Rectal smooth muscle tissue (tissue), 1 donor: ENCODE measurements around the gene ZIC2.

Experiments used
- H3K27ac ChIP-seq: one replicate; pipeline ENCODE4 v1.7.0; 2013; ENCODE audit warnings: low read depth, low read length, inconsistent platforms
- H3K27me3 ChIP-seq: one replicate; pipeline ENCODE4 v1.7.0; 2013; ENCODE audit warnings: low read length; ENCODE audit not compliant: control insufficient read depth, insufficient read depth
- H3K36me3 ChIP-seq: one replicate; pipeline ENCODE4 v1.7.0; 2013; ENCODE audit warnings: low read length; ENCODE audit not compliant: control insufficient read depth, insufficient read depth
- H3K4me1 ChIP-seq: one replicate; pipeline ENCODE4 v1.7.0; 2013; ENCODE audit warnings: low read length; ENCODE audit not compliant: control insufficient read depth, insufficient read depth
- H3K4me3 ChIP-seq: one replicate; pipeline ENCODE4 v1.7.0; 2013; ENCODE audit warnings: low read length
- H3K9ac ChIP-seq: one replicate; pipeline ENCODE4 v1.7.0; 2013; ENCODE audit warnings: low read length

ZIC2 gene

GRCh38 chr13:99963816-99964339 lies 17.7 kb upstream of the ZIC2 start:
- Histone ChIP-seq H3K4me3 (no peak overlapping the region), H3K27ac (no peak overlapping the region), H3K27me3 (peaks cover 49% of the 10 kb centered on the region), H3K4me1 (no peaks in the 10 kb centered on the region), H3K9ac (no peak overlapping the region), H3K36me3 (no peaks in the 10 kb centered on the region)

GRCh38 chr13:99965329-99966000 lies 16.1 kb upstream of the ZIC2 start:
- no peaks in the 10 kb centered on the region for H3K36me3 ChIP-seq
- H3K27me3 ChIP-seq: peaks cover 43% of the 10 kb centered on the region
- no peaks in the 10 kb centered on the region for H3K4me1 ChIP-seq
- H3K4me3 ChIP-seq: no peak overlapping the region
- no peak overlapping the region for H3K27ac ChIP-seq
- no peak overlapping the region for H3K9ac ChIP-seq

DNA sequence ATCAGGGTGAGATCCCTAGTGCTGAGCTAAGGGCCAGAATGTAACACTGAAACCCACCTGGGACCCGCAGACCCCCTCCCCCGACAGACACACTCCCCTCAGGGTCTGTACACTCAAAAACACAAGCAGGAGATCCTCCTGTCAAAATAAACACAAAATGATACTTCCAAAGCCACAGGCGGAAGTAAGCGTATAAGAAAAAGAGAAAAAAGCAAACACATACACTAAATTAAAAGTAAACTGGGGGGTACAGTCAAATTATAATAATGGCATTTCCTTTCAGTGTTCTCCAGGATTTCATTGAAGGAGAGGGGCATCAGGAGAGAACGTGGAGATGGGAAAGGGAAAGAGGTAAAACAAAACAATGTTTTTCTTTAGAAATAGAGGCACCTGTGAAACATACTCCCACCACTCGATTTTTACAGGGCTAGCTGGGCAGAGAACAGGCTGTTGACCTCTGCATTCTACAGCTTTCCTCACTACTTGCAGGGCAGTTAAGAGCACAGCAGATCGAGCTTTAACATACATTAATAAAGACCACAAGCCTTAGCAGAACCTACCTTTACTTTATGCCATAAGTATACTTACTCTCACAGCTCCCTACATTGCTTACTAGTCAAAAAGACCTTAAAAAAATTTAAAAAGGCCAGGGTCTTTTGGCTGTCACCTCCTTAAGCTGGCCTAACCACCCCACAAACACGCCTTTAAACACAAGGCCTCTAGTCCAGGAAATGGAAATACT lies 15.3 kb upstream of the ZIC2 start:
- H3K27me3 ChIP-seq: peaks cover 38% of the 10 kb centered on the region
- no peak overlapping the region for H3K9ac ChIP-seq
- H3K4me1 ChIP-seq: no peaks in the 10 kb centered on the region
- H3K4me3 ChIP-seq: no peak overlapping the region
- no peaks in the 10 kb centered on the region for H3K36me3 ChIP-seq
- H3K27ac ChIP-seq: no peak overlapping the region

DNA sequence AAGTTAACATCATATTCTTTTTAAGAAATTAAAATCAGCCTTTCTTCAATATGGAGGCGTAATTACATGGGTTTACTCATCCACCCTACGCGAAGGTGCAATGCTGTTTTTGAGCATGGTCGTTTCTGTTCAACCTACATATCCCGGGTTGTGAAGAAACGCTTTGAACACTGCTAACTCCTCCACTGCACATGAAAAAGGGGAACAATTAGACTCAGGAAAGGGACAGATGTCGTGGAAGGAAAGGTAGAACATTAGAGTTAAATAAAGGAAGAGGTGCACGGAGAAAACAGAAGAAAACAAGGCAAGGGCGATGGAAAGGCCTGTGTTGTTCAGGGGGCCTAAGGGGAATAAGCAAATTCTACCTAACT lies 14.1 kb upstream of the ZIC2 start:
- peaks cover 43% of the 10 kb centered on the region for H3K27me3 ChIP-seq

DNA sequence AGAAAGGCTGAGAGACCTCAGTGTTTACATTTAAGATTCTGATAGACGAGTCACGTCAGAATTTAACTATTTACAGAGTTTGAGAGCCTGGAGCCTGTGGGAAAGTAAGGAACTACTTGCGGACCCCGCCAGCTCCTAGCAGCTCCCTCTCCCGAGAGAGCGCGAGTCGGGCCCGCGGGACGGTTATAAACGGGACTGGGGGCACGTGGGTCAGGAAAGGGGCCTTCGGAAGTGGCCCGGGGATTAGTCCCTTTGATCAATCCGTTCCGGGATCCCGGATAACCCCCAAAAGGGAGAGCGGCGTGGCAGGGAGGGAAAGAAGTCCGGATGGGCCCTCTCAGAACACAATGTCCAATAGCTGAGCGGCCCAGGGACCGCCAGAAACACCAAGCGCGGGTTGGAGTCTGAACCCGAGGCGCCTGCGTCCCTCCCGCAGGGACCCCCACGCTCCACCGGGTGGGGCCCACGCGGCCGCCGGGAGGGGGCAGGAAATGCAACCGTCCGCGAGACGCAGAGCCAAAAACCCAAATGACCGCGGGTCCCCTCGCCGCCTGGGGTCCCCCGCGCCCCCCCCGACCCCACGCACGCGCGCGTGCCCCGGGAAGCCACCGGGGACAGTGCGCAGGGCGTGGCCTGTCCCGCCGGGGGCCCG lies 13.6 kb upstream of the ZIC2 start:
- H3K27me3 ChIP-seq: peaks cover 48% of the 10 kb centered on the region

More for the DNA sequence above, 14.1 kb upstream of the ZIC2 start:
- H3K4me3 ChIP-seq: no peak overlapping the region
- H3K9ac ChIP-seq: no peak overlapping the region
- no peaks in the 10 kb centered on the region for H3K4me1 ChIP-seq
- no peaks in the 10 kb centered on the region for H3K36me3 ChIP-seq
- no peak overlapping the region for H3K27ac ChIP-seq

DNA sequence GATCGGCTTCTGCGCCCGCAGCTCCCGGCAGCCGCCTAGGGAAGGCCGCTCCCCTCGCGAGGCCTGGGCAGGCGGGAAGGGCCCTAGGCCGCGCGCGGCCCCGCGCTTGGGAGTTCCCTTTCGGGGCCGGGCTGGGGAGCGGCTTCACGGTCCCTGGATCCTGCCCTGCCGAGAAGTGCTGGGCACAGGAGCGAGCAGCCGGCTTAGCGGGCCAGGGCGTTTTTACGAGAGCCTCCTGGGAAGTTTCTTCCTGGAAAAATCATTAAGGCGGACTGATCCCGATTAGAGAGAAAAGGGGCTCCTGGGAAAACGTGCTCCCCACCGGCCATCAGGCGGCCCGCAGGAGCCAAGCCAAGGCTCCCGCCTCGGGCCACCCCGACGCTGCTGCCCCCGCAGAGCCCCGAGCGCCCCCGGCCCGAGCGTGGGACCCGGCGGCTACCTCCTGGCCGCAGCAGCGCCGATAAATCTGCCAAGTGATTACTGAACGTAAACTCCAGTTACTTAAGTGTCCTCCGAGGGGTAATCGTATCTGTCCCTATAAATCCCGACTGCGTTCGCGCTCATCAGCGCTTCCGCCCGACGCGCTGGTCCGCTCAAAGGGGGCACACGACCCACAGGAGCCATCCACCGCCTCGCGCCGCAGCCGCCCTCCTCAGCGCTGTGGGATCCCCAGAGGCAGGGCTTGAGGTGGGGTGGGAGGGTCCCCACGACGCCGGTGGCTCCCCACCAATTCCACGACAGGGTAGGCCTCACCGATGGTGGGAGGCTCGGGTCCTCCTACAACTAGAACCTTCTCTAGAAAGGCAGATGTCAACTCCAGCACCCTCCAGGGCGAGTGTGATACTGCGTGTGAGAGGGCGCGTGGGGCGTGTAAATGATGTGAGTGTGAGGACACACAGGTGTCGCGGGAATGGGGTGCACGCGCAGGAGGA lies 12.8 kb upstream of the ZIC2 start:
- Histone ChIP-seq H3K27me3 (peaks cover 56% of the 10 kb centered on the region), H3K4me1 (no peaks in the 10 kb centered on the region), H3K4me3 (peak overlapping the region; percentile 21), H3K9ac (no peak overlapping the region), H3K27ac (no peak overlapping the region), H3K36me3 (no peaks in the 10 kb centered on the region)

More for the DNA sequence above, 13.6 kb upstream of the ZIC2 start:
- H3K4me3 ChIP-seq: peak overlapping the region; percentile 21
- no peak overlapping the region for H3K9ac ChIP-seq
- no peaks in the 10 kb centered on the region for H3K36me3 ChIP-seq
- H3K4me1 ChIP-seq: no peaks in the 10 kb centered on the region
- no peak overlapping the region for H3K27ac ChIP-seq

GRCh38 chr13:99969453-99969918 lies 12.1 kb upstream of the ZIC2 start:
- no peaks in the 10 kb centered on the region for H3K4me1 ChIP-seq
- no peak overlapping the region for H3K27ac ChIP-seq
- no peaks in the 10 kb centered on the region for H3K36me3 ChIP-seq
- peaks cover 61% of the 10 kb centered on the region for H3K27me3 ChIP-seq
- no peak overlapping the region for H3K4me3 ChIP-seq
- no peak overlapping the region for H3K9ac ChIP-seq

GRCh38 chr13:99969919-99970650 lies 11.5 kb upstream of the ZIC2 start:
- Histone ChIP-seq H3K4me3 (no peak overlapping the region), H3K4me1 (no peaks in the 10 kb centered on the region), H3K27me3 (peaks cover 64% of the 10 kb centered on the region), H3K9ac (no peak overlapping the region), H3K36me3 (no peaks in the 10 kb centered on the region), H3K27ac (no peak overlapping the region)

- H3K27ac ChIP-seq: no peak overlapping the region
- no peaks in the 10 kb centered on the region for H3K36me3 ChIP-seq
- H3K9ac ChIP-seq: no peak overlapping the region
- peaks cover 64% of the 10 kb centered on the region for H3K27me3 ChIP-seq
- no peaks in the 10 kb centered on the region for H3K4me1 ChIP-seq
- no peak overlapping the region for H3K4me3 ChIP-seq
Measured at GRCh38 chr13:99970651-99971575, 10.7 kb upstream of the ZIC2 start.

DNA sequence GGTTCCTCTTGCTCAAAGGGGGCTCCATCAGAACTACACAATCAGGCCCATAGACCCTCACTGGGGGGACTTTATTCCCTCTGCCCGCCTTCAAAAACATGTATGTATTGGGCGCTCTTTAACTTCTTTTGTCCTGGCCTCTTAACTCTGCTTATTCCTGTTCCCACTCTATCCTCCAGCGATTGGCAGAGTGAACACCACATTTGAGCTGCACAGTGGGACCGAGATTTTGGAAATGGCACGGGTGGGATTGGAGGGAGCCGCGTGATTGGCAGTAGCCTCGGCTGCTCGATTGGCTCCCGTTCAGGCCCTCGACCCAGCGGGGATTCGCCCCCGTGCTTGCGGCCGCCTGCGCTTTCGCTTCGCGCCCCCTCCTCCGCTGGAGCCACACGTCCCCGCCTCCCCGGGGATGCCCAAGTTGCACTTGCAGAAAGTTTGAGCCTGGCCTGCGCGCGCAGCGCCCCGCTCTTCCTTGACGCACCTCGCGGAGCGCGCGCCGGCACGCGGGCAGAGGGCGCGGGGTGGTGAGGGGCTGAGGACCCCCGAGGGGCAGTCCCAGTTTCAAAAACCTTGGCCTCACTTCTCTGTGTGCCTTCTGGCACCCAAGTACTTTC lies 9.9 kb upstream of the ZIC2 start, which contains the start of gene ZIC5:
TSS of gene ZIC5 (minus strand) at position 192 of the 614 bp plus-strand sequence. CDS start at position 28, 164 bp downstream.
- Histone ChIP-seq H3K27ac (no peak within 1 kb of the TSS), H3K27me3 (peaks cover 68% of the 10 kb centered on the region), H3K4me3 (no peak within 1 kb of the TSS)

More for the DNA sequence above, 9.9 kb upstream of the ZIC2 start, which contains the start of gene ZIC5:
- no peaks in the 10 kb centered on the region for H3K36me3 ChIP-seq
- no peaks in the 10 kb centered on the region for H3K4me1 ChIP-seq
- no peak within 1 kb of the TSS for H3K9ac ChIP-seq
